ENCODE results near the gene EIF5AL1. TPM values are rescaled to one million over a fixed set of nuclear protein-coding genes. Genes with fewer than 3 reads are reported as not detected.
A peak's percentile ranks its signal among the peaks of the same experiment; 100 is the strongest.
"Not testable (repeated sequence)": the region's sequence is repeated elsewhere in the genome, so short reads cannot be mapped to it uniquely, and the experiment has no call there.

Gene EIF5AL1
- total RNA-seq, 1 experiment from 2014 or later = 0.30 TPM

GRCh38 chr10:79487296-79488194, 24.8 kb upstream of the EIF5AL1 start:
- DNase-seq (ENCODE audit: extremely low read depth, low read depth) = peak; percentile 38

DNA sequence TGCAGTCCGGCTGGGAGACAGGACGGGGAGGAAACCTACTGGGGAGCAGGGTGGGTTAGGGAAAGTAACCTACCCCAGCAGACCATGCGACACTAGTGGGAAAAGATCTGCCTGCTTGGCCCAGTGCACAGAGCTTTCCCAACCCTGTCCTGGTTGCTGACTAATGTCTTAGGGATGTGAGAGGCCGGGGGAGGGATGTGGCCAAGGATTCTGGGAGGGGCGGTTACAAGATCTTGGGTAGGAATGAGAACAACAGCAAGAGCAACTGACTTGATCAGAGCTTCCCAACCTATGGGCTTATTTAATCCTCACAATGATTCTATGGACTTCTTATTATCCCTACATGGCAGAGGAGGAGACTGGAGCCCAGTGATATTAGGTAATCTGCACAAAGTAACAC, 24.0 kb upstream of the EIF5AL1 start:
- peak; percentile 26 for DNase-seq (ENCODE audit: extremely low read depth, low read depth)

DNA sequence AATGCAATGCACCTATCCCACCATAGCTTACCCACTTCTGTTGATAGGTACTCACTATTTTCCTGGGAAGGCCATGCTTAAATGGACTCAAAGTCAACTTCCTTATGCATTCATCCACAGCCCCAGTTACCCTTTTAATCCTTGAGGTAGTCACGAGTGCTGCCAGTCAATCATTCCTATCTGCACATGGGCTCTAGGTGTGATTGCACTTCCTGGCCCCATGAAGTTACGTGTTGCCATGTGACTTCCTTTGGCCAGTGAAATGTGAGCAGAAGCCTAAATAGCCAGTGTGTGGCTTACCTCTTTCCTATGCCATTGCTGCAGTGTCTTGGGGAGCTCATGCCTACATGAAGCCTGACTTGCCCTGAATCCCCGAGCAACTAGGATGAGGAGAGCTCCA, 23.5 kb upstream of the EIF5AL1 start:
- no peak for DNase-seq (ENCODE audit: extremely low read depth, low read depth)

- DNase-seq (ENCODE audit: extremely low read depth, low read depth) = no peak
These were observed 21.8 kb upstream of the EIF5AL1 start for GRCh38 chr10:79490400-79491142.

- no peak for DNase-seq (ENCODE audit: extremely low read depth, low read depth)
These were observed 21.0 kb upstream of the EIF5AL1 start for GRCh38 chr10:79491143-79491835.

DNA sequence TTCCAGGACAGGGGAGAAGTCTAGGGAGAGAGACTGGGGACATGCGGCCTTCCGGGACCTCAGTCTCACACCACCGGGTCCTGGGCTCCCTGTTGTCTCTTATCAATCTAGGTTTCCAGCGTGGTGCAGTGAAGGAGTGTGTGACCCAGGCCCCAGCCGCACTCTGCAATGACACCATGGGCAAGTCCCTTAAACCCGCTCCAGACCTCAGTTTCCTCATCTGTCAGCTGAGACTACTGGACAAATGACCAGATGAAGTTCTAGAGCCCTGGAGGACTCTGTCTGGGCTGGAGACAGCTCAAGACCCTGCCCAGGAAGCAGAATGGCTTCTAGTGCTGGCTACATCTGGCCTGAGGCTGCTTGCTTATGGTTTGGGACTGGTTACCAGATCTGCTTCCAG, 20.1 kb upstream of the EIF5AL1 start:
- DNase-seq (ENCODE audit: extremely low read depth, low read depth) = no peak

GRCh38 chr10:79492839-79493238, 19.5 kb upstream of the EIF5AL1 start:
- no peak for DNase-seq (ENCODE audit: extremely low read depth, low read depth)

DNA sequence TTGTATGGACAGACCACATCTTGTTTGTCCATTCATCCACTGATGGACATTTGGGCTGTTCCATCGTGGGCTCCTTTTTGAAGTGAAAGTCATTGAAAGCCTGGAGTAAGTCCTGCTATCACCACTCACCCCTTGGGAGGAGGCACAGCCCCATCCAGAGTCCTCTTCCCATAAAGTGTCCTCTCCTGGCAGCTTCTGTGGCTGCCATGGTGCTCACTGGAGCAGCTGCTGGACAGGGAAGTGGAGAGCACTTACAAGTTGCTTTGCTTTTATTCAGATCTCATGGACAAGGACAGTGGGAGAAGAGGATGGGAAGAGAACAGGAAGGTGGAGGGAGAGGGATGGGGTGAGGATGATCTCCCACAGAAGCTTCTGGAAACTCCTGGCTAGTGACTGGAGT, 18.5 kb upstream of the EIF5AL1 start:
- no peak for DNase-seq (ENCODE audit: extremely low read depth, low read depth)

DNA sequence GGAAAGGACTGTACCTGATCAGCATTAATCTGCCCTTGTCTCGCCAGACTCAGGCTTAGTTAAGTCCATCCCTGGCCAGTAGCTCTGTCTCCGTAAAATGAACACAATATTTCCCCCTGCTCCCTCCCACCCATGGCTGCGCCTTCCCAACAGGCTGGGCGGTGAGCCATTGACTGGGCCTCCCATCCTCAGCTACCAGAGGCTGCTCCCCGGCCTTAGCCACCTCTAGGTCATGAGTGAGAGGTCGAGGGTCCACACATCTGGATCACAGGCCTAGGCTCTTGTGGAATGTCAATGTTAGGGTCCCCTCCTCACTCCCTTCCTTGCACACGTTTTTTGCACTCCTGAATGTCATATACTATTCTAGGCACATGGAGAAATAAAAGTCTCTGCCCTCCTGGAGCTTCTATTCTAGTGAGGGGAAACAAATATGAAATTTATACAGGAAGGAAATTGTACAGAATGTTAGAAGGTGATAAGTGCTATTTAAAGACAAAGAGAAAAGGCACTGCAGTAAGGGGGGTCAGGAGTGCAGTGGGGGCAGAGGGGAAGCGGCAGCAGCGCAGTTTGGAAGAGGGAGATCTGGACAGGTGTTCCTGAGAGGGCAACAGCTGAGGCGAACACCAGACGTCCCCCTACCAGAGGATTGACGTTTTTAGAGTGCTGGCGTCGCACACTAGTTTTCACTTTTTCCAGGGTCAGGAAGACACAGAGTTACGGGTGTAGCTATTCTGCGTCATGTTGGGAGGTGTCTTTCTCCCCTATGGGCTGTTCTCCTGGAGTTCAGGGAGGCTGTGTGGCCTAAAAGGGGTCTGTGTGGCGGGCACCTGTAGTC, 17.2 kb upstream of the EIF5AL1 start:
- DNase-seq (ENCODE audit: extremely low read depth, low read depth) = no peak

DNA sequence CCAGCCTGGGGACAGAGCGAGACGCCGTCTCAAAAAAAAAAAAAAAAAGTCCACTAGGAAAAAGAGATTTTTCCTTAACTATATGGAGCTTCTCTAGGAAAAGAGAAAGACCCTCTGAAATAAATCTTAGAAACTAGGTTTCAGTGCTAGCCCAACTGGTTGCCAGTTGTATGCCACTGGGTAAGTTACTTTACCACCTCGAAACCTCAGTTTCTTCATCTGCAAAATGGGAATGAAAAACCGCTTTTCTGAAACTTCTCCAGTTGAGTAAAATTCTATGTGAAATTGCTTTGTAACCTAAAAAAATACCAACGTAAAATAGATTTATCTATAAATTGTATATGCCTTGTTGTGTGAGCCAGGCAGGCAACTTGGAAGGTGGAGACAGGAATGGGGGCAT, 16.5 kb upstream of the EIF5AL1 start:
- DNase-seq (ENCODE audit: extremely low read depth, low read depth) = no peak

DNA sequence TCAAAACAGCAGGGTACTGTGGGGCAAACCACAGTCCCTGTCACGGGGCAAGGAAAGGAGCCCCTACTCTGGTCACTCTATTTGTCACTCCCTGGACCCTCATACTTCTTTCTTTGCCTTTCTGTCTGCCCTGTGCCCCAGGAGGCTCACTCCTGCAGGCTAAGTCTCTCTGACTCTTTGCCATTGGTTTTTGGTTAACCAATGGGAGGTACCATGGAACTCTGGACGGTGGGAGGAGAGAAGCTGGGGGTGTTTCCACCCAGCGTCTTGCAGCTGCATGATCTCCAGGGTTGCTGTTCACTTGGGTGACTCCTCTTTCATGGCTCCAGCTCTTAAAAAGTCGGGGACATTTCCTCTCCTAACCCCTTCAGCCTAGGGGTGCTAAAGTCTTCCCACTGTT, 15.4 kb upstream of the EIF5AL1 start:
- no peak for DNase-seq (ENCODE audit: extremely low read depth, low read depth)

GRCh38 chr10:79498291-79498829, 14.0 kb upstream of the EIF5AL1 start:
- no peak for DNase-seq (ENCODE audit: extremely low read depth, low read depth)

- DNase-seq (ENCODE audit: extremely low read depth, low read depth) = peak; percentile 23
These were observed 9.6 kb upstream of the EIF5AL1 start for GRCh38 chr10:79502561-79503309.

- not testable (repeated sequence) for DNase-seq (ENCODE audit: extremely low read depth, low read depth)
These were observed 8.5 kb upstream of the EIF5AL1 start for GRCh38 chr10:79503787-79504186.

GRCh38 chr10:79504483-79504882, 7.8 kb upstream of the EIF5AL1 start:
- not testable (repeated sequence) for DNase-seq (ENCODE audit: extremely low read depth, low read depth)

DNA sequence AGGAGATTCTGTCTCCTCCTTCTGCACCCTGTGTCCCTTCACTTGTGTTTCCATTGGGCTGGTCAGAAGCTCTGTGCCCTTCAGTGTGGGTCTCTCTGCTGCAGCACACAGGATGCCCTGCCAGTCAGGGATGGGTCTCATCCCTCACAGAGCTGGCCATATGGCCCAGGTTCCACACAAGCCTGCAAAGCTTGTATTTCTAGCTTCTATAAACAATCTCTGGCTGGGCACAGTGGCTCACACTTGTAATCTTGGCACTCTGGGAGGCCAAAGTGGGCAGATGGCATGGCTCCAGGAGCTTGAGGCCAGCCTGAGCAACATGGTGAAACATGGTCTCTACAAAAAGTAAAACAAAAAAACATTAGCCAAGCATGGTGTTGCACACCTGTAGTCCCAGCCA, 7.0 kb upstream of the EIF5AL1 start:
- not testable (repeated sequence) for DNase-seq (ENCODE audit: extremely low read depth, low read depth)

DNA sequence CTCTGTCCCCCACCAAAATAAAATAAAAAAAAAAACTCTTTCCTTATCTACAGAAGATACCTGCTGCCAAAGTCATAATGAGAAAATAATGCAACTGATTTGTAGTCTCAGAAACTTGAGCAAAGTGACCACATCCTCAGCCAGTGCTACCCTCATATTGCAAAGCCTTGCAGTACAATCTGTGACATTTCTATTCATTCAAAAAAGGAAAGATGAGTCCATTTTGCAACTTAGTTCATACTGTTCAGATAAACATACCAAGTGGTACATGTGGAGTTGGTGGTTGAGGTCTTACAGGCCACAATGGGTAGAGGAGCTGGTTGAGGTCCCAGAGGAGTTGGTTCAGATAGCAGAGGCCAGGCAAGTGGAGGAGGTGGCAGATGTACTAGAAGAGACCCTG, 6.5 kb upstream of the EIF5AL1 start:
- DNase-seq (ENCODE audit: extremely low read depth, low read depth) = no peak

DNA sequence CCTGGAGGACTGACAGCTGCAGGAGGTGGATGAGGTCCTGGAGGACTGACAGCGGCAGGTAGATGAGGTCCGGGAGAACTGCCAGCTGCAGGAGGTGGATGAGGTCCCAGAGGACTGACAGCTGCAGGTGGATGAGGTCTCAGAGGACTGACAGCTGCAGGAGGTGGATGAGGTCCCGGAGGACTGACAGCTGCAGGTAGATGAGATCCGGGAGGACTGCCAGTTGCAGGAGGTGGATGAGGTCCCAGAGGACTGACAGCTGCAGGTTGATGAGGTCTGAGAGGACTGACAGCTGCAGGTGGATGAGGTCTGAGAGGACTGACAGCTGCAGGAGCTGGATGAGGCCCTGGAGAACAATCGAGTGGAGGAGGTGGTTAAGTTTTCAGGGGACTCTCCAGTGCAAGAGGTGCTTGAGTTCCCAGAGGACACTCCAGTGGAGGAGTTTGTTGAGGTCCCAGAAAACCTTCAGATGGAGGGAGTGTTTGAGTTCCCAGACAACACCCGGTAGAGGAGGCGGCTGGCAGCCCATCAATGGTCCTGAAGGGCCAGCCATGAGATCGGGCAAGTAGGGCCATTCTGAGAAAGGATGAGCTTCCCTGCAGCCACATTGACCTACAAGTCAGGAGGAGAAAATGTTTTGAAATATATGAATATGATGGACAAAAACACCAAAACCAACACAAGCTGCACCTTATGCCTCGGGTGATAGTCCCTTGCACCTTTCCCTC, 4.7 kb upstream of the EIF5AL1 start:
- no peak for DNase-seq (ENCODE audit: extremely low read depth, low read depth)

DNA sequence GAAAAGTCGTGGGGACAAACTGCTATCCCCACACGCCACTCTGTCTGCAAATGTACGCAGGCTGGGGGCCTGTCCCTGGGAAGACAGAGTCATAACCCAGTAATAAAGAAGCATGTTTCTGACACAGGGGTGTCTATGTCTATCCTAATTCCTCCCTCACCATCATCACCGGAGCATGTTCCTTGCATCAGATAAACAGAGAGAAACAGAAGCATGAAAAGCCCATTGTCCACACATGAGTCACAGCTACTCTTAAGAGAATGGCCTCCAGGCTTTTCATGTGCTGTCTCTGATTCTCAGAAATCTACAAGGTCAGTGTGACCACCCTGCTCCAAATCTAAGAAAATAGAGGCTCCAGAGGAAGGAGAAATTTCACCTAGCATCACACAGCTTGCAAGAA, 4.1 kb upstream of the EIF5AL1 start:
- not testable (repeated sequence) for DNase-seq (ENCODE audit: extremely low read depth, low read depth)

Data from NCI-H460 (cell line).